GM10847 (cell line): ENCODE data around the gene USP36.

Experiments
- POLR2A ChIP-seq: IDR thresholded peaks from 2 replicates; pipeline ENCODE4 v1.6.1; 2011; ENCODE audit not compliant: insufficient read length; ENCODE audit errors: extremely low read depth

USP36 gene

DNA sequence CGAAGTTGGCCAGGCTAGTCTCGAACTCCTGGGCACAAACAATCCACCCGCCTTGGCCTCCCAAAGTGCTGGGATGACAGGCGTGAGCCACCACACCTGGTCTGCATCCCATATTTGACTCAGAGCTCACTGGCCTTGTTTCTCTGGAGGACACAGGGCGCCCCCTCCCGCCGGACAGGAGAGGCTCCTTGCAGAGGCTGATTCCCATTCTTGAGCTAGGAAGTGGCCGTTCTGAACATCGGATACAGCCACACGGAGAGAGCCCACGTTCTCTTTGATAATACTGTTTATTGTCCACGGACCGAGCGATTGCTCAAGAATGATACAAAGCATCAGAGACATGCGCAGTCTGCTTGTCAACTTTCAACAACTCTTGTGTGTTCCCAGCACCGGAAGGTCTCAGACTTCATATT is 12.1 kb upstream of the USP36 start:
- TF ChIP-seq POLR2A, result no peak

GRCh38 chr17:78849026-78849425 is 8.4 kb upstream of the USP36 start:
- no peak for TF ChIP-seq POLR2A

GRCh38 chr17:78847052-78847451 is 6.4 kb upstream of the USP36 start:
- no peak for TF ChIP-seq POLR2A

DNA sequence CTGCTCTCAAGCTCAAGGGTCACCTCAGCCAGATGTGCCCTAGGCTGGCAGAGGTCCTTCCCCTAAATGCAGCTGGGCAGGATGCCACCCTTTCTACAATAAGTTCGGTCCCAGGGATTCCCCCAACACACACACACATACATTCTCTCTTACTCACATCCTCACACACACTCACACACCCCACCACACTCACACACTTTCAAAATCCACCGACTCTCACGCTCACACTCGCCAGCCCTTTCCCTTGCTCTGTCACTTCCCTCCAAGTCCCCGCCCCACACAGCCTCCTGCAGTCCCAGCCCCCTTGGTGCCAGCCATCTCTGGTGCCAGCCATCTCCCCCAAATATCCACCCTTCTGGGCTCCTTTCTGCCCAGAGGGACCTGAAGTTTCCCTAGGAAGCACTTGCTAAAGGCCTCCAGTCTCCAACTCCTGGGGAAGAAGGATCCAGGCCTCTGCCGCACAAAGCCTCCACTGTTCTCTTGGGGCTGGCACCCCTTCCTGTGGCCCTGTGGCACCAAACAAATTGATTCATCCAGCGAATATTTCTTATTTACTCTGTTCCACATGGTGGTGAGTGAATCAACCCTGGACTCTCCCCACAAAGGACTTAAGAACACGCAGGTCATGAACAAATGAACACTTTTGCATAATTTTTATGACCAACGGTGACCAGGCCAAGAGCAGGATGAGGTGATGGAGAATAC is 3.8 kb upstream of the USP36 start:
- TF ChIP-seq POLR2A, result no peak

GRCh38 chr17:78842881-78843565 is 2.4 kb upstream of the USP36 start:
- no peak for TF ChIP-seq POLR2A

- TF ChIP-seq POLR2A, result no peak
Observed at GRCh38 chr17:78840530-78840779, 159 bp downstream of the USP36 start.

- TF ChIP-seq POLR2A, result no peak
Observed at GRCh38 chr17:78839762-78840529, 668 bp downstream of the USP36 start.

- TF ChIP-seq POLR2A, result no peak
Observed at GRCh38 chr17:78839235-78839761, 1.3 kb downstream of the USP36 start.

DNA sequence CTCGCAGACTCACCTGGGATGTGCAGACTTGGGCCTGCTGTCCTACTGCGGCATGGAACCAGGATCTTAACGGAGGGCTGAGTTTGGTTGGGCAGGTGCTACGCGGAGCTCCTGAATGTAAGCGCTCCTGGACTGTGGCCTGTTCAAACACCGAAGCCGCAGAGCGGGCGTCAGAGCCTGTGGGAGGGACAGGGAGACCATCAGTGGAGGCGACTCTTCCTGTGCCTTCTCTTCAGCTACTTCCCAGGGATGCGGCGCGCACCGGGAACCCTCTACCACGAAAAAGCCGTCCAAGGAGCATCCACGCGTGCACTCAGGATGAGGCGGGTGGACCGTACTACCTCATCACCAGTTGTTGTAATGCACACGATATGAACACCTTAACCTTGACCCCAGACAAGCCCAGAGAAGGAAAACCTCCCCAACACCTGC is 2.0 kb downstream of the USP36 start:
- no peak for TF ChIP-seq POLR2A

DNA sequence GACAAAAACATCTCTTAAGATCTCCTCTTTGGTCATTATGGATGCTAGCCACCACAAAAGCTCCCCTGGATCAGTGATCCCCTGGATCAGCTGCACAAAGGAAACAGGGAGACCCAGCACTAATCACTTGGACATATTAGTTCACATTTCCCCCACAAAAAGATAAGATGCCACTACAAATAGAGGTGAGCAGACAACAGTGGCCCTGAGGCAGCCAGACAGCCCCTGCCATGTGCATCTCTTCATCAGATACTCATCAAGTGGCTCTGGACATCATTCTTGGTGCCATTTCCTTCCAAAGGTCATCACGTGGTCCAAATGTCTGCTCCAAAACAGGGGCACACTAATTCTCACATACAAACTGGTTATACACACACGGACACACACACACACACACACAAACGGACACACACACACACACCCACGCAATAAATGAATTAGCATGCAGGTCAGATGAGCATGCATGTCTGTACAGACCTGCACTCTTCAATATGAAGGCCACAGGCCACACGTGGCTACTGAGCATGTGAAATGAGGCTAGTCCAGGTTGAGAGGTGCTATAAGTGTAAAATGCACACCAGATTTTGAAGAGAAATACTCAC is 4.1 kb downstream of the USP36 start:
- no peak for TF ChIP-seq POLR2A

- TF ChIP-seq POLR2A, result no peak
Observed at GRCh38 chr17:78834571-78834970, 6.0 kb downstream of the USP36 start.

DNA sequence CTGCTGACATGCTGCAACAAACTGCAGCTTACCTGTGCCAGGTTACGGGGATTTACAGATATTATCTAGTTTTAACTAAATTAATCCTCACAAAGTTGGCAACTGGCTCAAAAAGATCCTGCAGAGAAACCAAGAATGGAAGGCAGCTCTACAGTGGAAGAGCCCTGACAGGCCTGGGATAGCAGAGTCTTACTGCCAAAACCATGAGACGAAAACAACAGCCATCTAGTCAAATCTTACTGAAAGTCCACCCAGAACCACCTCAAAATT is 8.1 kb downstream of the USP36 start:
- no peak for TF ChIP-seq POLR2A

GRCh38 chr17:78831688-78832540 is 8.7 kb downstream of the USP36 start:
- no peak for TF ChIP-seq POLR2A

DNA sequence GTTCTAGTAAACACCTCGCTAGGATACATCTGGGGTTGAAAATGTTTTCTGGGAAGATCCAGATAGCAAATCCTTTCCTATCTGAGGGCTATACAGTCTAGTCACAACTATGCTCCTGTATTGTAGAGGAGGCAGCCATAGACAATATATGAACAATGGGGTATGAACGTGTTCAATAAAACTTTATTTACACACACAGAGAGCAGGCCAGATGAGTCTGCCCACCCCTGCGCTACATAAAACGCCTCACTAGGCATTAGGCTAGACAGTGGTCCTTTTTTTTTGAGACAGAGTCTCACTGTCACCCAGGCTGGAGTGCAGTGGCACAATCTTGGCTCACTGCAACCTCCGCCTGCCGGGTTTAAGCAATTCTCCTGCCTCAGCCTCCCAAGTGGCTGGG is 11.1 kb downstream of the USP36 start:
- TF ChIP-seq POLR2A, result no peak
